DMS 273 treated with DMSO at 0.1 percent for 48 hours (cell line): ENCODE data around the gene PPME1.
"Not testable (repeated sequence)": the region's sequence is repeated elsewhere in the genome, so short reads cannot be mapped to it uniquely, and the experiment has no call there.

Source experiments
- DNase-seq: peaks from one replicate; lab custom pipeline; 2025; lab: John Stamatoyannopoulos, UW

PPME1 gene

GRCh38 chr11:74170694-74171629 lies at the start of gene PPME1, which contains the start of gene C2CD3:
Gene PPME1 (plus strand): TSS chr11:74171289. CDS start chr11:74171422, 133 bp downstream.
Gene C2CD3 (minus strand): TSS chr11:74171002. CDS start chr11:74170792, 210 bp downstream.
- peak; percentile 94 for DNase-seq

- DNase-seq = no peak
Observed at GRCh38 chr11:74121804-74122203, 49.3 kb upstream of the PPME1 start.

- no peak for DNase-seq
Observed at GRCh38 chr11:74123008-74123448, 48.1 kb upstream of the PPME1 start.

GRCh38 chr11:74129121-74129520 lies 42.0 kb upstream of the PPME1 start:
- DNase-seq = not testable (repeated sequence)

GRCh38 chr11:74132833-74133232 lies 38.3 kb upstream of the PPME1 start:
- DNase-seq = no peak

- DNase-seq = no peak
Observed at GRCh38 chr11:74133436-74133835, 37.7 kb upstream of the PPME1 start.

GRCh38 chr11:74134661-74135060 lies 36.4 kb upstream of the PPME1 start:
- no peak for DNase-seq

GRCh38 chr11:74135127-74135840 lies 35.8 kb upstream of the PPME1 start:
- DNase-seq = no peak

- DNase-seq = peak; percentile 15
Observed at GRCh38 chr11:74138021-74138420, 33.1 kb upstream of the PPME1 start.

- DNase-seq = peak; percentile 73
Observed at GRCh38 chr11:74138572-74138971, 32.5 kb upstream of the PPME1 start.

GRCh38 chr11:74139151-74139918 lies 31.8 kb upstream of the PPME1 start:
- no peak for DNase-seq

- not testable (repeated sequence) for DNase-seq
Observed at GRCh38 chr11:74139919-74140431, 31.1 kb upstream of the PPME1 start.

GRCh38 chr11:74141241-74141695 lies 29.8 kb upstream of the PPME1 start:
- no peak for DNase-seq

GRCh38 chr11:74141908-74142307 lies 29.2 kb upstream of the PPME1 start:
- DNase-seq = no peak

- DNase-seq = no peak
Observed at GRCh38 chr11:74142624-74143023, 28.5 kb upstream of the PPME1 start.

GRCh38 chr11:74144592-74144991 lies 26.5 kb upstream of the PPME1 start:
- DNase-seq = no peak

GRCh38 chr11:74147199-74147929 lies 23.7 kb upstream of the PPME1 start:
- no peak for DNase-seq

GRCh38 chr11:74153224-74153623 lies 17.9 kb upstream of the PPME1 start:
- no peak for DNase-seq

GRCh38 chr11:74154620-74155281 lies 16.3 kb upstream of the PPME1 start:
- peak; percentile 59 for DNase-seq

GRCh38 chr11:74157169-74157568 lies 13.9 kb upstream of the PPME1 start:
- DNase-seq = no peak
